GM18868 (cell line): ENCODE data around the gene LRRC8E.
"Not testable (repeated sequence)": the region's sequence is repeated elsewhere in the genome, so short reads cannot be mapped to it uniquely, and the experiment has no call there.

ENCODE experiments used
- ATAC-seq: cut with Tn5 transposase; IDR thresholded peaks from one replicate; pipeline ENCODE4 v1.9.1; 2021; ENCODE audit warnings: mild to moderate bottlenecking, moderate library complexity; ENCODE audit not compliant: unreplicated experiment

The LRRC8E gene

DNA sequence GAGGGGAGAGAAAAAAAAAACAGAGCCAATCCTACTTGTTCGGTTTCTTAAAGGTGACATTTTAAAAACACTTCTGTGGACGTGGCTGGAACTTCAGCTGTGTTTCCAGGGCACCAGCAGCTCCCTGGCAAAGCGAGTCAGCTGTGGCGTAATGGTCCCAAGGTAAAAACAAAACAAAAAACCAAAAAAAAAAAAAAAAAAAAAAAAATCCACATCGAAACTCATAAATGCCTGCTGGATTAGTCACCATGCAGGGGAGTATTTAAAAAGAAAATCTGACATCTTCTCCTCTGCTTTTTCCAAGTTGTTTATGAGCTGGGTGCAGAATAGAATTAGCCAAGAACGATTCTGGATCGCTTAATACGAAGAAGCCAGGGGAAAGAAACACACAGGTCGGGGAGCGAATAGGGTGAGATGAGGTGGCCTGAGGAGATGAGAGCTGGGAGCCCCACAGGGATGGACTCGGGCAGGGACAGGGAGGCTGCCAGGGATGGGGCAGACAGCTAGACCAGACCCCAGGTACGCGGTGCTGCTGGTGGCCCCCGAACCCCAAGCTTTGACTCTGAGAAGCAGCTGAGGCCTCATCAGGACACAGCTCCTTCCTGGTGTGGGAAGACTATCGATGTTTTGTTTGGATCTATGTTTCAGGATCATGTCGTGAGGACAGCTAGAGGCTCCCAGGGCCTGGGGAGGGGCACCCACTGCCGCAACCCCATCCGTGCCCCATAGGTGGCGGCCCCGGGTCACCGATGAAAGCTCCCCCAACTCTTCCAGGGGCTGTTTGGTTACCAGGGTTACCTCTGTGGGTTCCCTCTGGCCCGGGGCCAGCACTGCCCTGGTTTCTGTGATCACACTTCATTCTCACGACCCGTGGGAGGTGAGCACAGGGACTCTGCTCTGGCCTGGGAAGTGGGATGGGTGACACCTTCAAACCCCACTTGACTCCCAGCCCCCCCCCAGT lies 40.7 kb downstream of the LRRC8E start:
- no peak for ATAC-seq

DNA sequence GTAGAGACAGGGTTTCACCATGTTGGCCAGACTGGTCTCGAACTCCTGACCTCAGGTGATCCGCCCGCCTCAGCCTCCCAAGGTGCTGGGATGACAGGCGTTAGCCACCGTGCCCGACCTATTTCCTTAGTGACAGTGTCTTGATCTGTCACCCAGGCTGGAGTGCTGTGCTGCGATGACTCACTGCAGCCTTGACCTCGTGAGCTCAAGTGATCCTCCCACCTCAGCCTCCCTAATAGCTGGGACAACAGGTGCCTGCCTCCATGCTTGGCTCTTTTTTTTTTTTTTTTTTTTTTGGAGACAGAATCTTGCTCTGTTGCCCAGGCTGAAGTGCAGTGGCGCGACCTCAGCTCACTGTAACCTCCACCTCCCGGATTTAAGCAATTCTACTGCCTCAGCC lies 41.7 kb downstream of the LRRC8E start:
- not testable (repeated sequence) for ATAC-seq

DNA sequence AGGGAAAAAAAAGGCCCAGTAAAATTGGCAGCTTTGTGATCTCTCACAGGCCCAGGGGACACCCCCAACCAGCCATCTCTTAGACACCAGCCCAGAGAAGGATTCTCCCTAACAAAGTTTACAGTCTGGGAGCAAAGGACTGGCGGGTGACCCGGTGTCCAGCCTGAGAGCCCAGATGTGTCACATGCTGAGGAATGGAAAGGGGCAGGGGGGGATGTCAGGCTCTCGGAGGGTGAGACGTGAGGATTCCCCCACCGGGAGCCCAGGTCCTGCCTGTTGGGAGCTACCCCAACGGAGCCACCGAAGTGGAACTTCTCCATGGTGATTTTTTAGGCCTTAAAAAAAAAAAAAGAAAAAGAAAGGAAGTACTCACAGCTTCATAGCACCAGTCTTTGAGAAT lies 42.5 kb downstream of the LRRC8E start:
- ATAC-seq, result no peak

DNA sequence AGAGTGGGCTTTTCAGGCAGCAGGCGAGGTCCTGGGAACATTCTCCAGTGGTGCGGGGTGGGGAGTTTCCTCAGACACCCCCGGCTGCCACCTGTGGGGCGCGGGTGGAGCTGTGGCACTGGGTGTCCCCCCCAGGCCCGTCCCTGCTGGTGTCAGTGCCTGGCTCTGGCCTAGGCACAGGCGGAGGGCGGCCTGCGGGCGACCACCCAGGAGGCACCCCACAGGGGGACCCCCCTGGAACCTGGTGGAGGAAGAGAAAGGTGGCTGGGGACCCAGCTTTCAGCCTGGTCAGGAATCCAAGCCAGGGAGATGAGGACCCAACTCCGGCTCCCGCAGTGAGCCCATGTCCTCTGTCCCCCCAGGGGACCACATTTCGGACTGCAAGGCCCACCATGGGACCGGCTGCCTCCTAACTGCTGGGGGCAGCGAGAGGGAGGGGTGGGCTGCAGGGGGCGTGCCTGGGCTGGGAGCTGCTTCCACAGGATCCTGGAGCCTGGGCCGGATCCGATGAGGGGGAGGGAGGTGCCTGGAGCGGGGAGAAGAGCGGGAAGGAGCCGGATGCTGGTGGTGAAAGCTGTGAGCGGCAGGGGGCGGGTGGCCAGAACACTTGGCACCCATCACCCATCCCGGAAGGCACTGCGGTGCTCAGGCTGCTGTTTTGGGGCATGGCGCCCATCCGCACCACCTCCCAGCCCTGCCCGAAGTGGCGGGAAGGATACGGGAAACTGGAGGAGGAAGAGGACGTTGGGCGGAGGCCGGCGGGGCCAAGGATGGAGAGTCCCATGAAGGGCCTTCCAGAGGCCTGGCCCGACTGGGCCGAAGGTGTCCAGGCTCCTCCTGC lies 43.1 kb downstream of the LRRC8E start:
- ATAC-seq, result no peak

DNA sequence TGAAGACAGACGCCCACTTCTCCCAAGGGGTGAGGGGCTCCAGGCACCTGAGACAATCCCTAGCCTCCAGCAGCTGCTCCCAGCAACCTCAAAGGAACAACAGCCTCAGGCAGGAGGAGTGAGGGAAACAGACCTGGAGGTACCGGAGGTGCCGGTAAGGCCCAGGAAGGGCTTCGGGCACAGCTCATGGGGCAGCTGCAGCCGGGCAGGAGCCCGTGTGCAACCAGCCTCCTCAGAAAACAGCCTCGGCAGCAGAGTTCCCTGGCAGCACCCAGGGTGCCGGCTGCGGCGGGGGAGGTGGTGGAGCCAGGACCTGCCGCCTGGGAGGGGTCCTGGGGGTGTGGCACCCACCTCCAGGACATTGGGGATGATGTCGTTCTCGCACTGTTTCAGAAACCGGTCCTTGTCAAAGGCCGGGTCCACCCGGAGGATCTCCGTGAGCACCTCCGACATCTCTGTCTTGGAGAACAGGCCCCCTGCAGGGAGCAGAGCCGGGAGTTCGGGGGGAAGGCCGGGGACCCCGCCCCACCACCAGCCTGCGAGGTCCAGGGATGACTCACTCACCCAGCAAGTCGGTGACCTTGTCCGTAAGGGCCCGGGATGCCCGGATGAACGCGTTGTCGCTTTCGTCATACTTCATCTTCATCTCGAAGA lies 44.1 kb downstream of the LRRC8E start:
- ATAC-seq, result no peak

DNA sequence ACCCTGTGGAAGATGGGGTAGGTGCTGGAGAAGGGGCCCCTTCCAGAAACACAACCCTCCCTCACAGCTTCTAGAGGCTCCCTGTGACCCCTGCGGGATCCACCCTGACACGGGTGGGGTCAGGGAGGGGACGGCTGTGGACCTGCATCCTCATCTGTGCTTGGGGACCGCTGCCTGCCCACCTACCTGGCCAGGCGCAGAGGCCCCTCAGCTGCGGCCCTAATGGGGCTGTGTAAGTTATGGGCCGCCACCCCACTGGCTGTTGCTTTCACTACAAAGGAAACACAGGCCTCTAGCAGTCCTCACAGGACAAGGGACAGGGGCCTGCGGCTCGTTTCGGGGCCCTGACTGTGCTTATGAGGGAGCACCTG lies 44.6 kb downstream of the LRRC8E start:
- ATAC-seq, result no peak

DNA sequence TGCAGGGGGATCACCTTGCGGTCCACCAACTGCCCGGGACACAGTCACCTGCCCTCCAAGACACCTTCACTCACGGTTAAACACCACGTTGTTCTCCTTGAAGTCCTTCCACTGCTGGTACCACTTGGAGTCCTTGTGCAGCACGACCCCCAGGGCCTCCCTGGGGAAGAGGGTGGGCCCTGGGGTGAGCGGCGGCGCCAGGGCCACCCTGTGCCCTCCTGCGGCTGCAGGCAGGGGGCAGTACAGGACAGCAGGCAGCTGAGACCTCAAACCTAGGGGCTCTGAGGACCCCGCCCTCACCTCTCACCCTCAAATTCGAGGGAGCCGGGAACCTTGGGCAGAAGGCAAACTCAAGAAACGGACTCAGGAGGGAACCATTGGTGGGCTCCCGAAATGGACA lies 45.1 kb downstream of the LRRC8E start:
- no peak for ATAC-seq

DNA sequence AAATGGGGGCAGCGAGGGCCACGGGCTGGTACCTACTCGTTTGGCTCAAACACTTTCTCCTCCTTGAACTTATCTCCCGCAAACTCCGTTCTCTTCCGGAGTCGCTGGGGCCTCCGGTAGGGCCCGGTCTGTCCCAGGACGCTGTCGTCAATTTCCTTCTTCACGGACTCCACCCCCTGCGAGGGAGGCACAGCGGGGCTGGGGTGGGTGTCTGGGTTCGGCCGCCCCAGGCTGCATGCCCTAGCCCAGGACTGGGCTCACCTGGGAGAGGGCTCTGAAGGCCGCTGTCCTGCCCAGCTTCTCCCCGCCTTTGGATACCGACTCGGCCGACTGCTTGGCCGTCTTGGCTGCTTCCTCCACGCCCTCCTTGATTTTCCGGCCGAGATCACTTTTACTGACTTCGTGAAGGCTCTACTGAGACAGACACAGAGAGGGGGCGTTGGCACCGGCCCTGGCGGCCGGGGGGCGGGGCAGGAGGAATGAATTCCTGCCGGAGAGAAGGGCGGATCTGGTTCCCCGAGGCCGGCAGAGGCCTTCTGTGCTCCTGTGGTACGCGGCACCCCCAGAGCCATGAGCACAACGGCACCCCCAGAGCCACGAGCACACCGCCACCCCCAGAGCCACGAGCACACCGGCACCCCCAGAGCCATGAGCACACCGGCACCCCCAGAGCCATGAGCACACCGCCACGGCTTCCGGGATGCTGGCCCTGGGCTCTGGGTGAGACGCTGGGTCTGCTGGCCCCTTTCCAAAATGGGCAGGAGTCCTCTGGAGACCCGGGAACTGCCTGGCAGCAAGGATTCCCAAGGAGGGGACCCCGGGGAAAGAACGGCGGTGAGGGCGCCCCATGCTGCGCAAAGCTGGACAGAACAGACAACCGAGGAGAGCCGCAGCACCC lies 45.8 kb downstream of the LRRC8E start:
- no peak for ATAC-seq

DNA sequence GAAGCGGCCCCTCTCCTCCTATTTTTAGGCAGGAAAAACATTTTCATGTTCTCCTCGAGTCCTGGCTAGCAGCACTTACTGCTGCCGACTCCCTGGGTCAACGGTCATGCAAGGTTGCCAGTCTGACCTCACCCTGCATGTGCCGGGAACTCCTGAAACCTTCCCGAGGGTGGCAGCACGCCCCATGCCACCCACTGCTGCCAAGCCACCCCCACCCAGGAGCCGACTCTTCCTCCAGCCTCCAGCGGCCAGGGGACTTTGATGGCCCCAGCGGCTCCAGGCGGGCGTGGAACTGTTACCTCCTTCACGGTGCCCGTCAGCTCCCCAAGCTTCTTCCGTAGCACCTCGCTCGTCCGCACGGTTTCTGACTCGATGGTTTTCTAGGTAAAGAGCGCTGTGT lies 46.5 kb downstream of the LRRC8E start:
- ATAC-seq, result no peak

DNA sequence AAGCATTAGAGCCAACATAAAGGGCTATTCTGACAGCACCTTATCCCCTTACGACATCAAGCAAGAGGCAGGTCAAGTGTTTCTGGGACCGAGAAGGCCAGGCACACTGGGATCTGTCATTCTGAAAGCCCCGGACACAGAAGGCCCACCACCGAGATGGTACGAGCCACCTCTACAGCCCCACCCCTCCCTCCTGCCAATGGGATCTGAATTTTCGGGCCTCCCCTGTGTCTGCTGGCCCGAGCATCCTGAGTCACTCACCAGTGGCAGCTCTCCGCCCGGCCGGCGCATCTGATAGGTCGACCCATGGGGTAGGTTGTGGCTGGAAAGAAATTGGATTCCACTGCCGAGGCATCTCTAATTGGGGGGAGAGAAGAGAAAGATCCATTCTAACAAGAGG lies 52.5 kb downstream of the LRRC8E start:
- no peak for ATAC-seq

DNA sequence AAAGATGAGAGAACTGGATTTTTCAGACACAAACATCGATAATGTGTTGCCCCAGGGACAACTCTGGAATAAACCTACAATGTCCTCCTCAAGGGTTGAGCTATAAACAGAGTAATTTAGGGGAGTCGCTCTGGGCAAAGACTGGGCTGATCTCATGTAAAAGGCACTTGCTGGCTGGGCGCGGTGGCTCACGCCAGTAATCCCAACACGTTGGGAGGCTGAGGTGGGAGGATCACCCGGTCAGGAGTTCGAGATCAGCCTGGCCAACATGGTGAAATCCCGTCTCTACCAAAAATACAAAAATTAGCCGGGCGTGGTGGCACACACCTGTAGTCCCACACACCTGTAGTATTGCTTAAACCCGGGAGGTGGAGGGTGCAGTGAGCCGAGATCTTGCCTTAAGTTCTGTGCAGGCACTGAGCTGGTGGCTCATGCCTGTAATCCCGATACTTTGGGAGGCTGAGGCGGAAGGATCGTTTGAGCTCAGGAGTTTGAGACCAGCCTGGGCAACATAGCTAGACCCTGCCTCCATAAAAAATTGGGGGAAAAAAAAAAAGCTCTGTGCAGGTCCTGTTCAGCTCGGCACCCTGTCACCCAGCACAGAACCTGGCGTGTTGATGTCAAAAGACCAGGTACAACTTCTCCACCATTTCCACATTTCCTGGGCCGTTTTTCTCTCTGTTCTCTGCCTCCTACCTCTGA lies 53.7 kb downstream of the LRRC8E start:
- ATAC-seq, result no peak

DNA sequence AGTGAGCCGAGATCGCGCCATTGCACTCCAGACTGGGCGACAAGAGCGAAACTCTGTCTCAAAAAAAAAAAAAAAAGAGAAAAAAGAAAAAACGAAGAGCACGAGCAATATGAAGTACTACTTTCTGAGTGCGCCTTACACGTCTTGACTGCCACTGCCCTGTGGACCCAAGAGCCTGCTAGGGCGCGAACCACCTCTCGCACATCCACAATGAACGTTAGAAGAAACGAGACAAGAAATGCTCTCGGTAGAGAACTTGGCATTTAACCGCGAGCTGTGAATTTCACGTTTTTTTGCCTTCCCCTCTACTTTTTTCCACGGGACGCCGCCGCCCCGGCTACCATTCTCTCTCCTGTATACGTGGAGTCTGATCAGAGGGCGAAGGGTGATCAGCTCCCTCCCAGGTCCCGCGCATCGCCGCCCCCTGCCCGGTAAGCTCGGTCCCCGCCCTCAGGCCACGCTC lies 54.7 kb downstream of the LRRC8E start:
- ATAC-seq, result peak; percentile 7

DNA sequence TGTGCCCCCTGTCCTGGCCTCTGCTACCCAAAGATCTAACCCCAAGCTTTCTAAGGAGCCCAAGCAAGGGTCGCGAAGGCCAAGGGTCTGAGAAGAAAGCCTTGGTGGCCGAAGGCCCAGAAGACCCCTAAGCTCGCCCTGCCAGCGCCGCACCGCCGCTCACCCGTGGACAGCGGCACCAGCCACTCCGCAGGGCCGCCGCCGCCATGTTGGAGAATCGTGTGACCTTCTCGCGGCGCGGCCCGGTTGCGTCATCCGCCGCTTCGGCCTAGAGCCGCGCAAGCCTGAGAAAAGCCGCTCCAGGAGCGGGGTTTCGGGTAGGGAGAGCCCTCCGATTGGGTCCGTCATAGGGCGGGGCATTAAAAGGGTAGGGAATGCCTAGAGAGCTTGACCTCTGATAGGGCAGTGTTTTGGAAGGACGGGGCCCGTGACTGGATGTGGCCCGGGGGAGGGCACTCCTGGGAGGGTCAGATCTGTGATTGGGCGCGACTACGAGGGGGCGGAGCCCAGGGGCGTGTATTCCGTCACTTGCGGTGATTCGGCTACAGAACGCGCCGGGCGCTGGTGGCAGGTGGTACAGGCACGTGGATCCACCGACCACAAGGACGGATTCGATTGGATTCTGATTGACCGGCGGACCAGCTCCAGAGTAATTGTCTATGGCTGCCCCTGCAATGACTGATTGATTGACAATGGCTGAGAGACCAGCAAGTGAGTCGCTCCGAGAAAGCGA lies 55.3 kb downstream of the LRRC8E start, which contains the start of gene TIMM44:
Gene TIMM44, minus strand, starts transcription at position 223 of the 733 bp plus-strand sequence. Its CDS starts 15 bp downstream, at position 208.
- peak; percentile 95 for ATAC-seq

DNA sequence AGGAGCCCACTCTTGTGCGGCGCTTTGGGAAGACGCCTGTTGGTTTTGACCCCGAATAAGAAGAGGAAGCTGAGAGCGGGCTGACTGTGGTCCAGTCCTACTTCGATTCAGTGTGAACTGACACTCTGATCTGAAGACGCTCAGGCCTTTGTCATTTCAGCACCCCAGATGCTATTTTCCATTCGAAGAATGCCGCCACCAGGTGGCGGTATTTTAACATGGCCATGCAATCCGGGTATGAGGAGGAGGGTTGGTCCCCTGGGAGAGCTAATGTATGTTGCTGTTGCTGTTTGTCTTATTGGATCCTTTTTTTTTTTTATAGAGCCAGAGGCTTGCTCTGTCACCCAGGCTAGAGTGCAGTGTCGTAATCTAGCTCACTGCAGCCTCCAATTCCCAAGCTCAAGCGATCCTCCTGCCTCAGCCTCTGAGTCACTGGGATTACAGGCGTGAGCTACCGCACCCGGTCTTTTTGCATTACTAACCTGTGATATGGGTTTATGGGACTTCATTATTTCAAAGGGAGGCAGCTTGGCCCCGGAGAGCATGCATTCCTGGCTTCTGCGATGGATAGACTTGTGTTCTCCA lies 56.0 kb downstream of the LRRC8E start:
- peak; percentile 36 for ATAC-seq

DNA sequence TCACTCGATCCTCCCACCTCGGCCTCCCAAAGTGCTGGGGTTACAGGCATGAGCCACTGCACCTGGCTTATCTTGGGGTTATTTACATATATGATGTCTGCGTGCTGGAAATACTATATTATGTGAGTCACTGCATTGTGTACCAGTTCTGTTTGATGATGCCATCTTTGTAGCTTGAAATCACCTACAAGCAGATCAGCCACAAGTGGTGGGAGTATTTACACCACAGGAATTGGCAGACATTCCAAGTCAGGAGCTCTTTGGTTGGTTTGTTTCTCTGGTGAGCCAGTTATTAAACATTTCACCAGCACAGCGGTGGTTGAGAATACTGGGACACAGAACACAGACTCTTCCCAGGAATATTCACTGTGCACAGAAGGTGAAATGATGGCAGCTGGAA lies 59.6 kb downstream of the LRRC8E start:
- ATAC-seq, result no peak
